GM19438 (cell line): ENCODE measurements around the gene KIAA1614.

Source experiments
- ATAC-seq: cut with Tn5 transposase; IDR thresholded peaks from one replicate; pipeline ENCODE4 v1.9.1; 2021; ENCODE audit warnings: low read depth; ENCODE audit not compliant: unreplicated experiment

Gene KIAA1614

GRCh38 chr1:180912801-180913565, at the start of gene KIAA1614:
Gene KIAA1614 (plus strand): TSS chr1:180912897. CDS start chr1:180913244, 347 bp downstream.
- peak; percentile 25 for ATAC-seq

GRCh38 chr1:180863158-180863775, 49.4 kb upstream of the KIAA1614 start:
- ATAC-seq, result no peak

GRCh38 chr1:180881806-180882509, 30.7 kb upstream of the KIAA1614 start:
- ATAC-seq, result peak; percentile 64

GRCh38 chr1:180884588-180885300, 28.0 kb upstream of the KIAA1614 start:
- ATAC-seq, result no peak

GRCh38 chr1:180886338-180886737, 26.4 kb upstream of the KIAA1614 start:
- no peak for ATAC-seq

GRCh38 chr1:180887841-180888240, 24.9 kb upstream of the KIAA1614 start:
- ATAC-seq, result no peak

GRCh38 chr1:180888870-180889269, 23.8 kb upstream of the KIAA1614 start:
- ATAC-seq, result peak; percentile 87

- ATAC-seq, result no peak
Observed at GRCh38 chr1:180889325-180889724, 23.4 kb upstream of the KIAA1614 start.

- no peak for ATAC-seq
Observed at GRCh38 chr1:180892272-180892671, 20.4 kb upstream of the KIAA1614 start.

GRCh38 chr1:180892675-180893074, 20.0 kb upstream of the KIAA1614 start:
- ATAC-seq, result no peak

- ATAC-seq, result no peak
Observed at GRCh38 chr1:180893614-180894013, 19.1 kb upstream of the KIAA1614 start.

- no peak for ATAC-seq
Observed at GRCh38 chr1:180896161-180896560, 16.5 kb upstream of the KIAA1614 start.

GRCh38 chr1:180898441-180899219, 14.1 kb upstream of the KIAA1614 start:
- ATAC-seq, result no peak

- no peak for ATAC-seq
Observed at GRCh38 chr1:180899262-180899661, 13.4 kb upstream of the KIAA1614 start.

- no peak for ATAC-seq
Observed at GRCh38 chr1:180901076-180901990, 11.4 kb upstream of the KIAA1614 start.

GRCh38 chr1:180902541-180902940, 10.2 kb upstream of the KIAA1614 start:
- ATAC-seq, result no peak

- ATAC-seq, result no peak
Observed at GRCh38 chr1:180905927-180906326, 6.8 kb upstream of the KIAA1614 start.

- ATAC-seq, result no peak
Observed at GRCh38 chr1:180906511-180906910, 6.2 kb upstream of the KIAA1614 start.
